ENCODE measurements around the gene SLC7A6.

DNA sequence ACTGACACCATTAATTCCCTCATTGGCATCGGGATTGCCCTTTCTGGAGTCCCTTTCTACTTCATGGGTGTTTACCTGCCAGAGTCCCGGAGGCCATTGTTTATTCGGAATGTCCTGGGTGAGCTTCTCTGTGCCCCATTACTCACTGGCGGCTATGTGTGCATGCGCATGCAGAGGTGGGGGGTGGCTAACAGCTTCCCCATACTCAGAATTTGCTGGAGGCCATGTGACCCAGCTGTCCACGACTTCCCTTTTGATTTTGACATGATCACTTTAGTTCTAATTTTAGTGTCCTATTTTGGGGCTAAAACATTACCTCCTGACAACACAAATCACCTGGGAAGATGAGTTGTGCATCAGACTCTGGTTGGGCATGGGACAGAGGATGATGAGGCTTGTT, 32.4 kb downstream of the SLC7A6 start:
- TF ChIP-seq, protein P1, sequence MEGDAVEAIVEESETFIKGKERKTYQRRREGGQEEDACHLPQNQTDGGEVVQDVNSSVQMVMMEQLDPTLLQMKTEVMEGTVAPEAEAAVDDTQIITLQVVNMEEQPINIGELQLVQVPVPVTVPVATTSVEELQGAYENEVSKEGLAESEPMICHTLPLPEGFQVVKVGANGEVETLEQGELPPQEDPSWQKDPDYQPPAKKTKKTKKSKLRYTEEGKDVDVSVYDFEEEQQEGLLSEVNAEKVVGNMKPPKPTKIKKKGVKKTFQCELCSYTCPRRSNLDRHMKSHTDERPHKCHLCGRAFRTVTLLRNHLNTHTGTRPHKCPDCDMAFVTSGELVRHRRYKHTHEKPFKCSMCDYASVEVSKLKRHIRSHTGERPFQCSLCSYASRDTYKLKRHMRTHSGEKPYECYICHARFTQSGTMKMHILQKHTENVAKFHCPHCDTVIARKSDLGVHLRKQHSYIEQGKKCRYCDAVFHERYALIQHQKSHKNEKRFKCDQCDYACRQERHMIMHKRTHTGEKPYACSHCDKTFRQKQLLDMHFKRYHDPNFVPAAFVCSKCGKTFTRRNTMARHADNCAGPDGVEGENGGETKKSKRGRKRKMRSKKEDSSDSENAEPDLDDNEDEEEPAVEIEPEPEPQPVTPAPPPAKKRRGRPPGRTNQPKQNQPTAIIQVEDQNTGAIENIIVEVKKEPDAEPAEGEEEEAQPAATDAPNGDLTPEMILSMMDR (IDR thresholded peaks at IDR 0.05; ENCODE audit: low read length): no peak
- no peak for TF ChIP-seq EZH2 (IDR thresholded peaks at IDR 0.05; ENCODE audit: borderline replicate concordance, low read length)

All from OCI-LY1 (cell line).